ENCODE measurements around the gene CAMK2G.

CAMK2G gene

DNA sequence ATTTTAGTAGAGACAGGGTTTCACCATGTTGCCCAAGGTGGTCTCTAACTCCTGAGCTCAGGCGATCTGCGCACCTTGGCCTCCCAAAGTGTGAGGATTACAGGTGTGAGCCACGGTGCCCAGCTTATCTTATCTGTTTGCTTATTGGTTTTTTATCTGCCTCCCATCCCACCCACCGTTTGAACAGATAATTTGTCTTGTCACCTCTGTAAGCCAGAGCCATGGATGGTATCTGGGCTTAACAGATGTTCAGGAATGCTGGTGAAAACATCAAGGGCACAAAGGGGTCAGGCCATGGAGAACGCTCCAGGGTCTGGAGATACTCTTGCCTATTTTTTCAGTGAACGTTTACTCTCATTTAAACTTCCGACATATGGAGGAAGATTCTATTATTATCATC is 51.0 kb downstream of the CAMK2G start:
- TF ChIP-seq, protein P1, sequence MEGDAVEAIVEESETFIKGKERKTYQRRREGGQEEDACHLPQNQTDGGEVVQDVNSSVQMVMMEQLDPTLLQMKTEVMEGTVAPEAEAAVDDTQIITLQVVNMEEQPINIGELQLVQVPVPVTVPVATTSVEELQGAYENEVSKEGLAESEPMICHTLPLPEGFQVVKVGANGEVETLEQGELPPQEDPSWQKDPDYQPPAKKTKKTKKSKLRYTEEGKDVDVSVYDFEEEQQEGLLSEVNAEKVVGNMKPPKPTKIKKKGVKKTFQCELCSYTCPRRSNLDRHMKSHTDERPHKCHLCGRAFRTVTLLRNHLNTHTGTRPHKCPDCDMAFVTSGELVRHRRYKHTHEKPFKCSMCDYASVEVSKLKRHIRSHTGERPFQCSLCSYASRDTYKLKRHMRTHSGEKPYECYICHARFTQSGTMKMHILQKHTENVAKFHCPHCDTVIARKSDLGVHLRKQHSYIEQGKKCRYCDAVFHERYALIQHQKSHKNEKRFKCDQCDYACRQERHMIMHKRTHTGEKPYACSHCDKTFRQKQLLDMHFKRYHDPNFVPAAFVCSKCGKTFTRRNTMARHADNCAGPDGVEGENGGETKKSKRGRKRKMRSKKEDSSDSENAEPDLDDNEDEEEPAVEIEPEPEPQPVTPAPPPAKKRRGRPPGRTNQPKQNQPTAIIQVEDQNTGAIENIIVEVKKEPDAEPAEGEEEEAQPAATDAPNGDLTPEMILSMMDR (IDR thresholded peaks at IDR 0.05; ENCODE audit: borderline replicate concordance, insufficient read depth, low read depth, low read length): no peak
- H3K4me3 ChIP-seq (ENCODE audit: low read depth, low read length): no peak overlapping the region

DNA sequence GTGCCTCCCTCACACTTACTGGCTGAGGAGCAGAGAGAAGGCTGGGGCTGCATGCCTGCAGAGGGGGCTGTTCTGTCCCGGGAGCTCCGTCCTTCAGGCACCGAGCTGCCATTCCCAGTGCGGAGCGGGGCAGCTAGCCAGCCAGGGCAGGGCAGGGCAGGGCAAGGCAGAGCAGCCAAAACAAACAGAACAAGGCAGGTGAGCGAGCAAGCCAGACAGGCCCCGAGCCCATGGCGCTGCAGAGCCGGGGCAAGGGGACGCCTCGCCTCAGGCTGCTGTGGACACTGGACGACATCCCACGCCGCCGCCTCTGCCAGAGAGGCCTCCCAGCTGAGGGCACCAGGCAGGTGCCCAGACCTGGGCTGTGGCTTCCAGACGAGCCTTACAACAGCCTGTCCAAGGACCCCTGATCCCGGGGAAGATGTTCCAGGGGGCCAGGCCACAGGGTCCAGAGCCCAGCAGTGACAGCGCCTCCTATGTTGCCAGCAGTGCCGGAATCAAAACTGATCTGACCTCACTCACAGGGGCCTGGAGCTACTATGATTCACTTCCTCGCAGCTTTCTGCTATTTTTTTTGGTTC is 54.8 kb downstream of the CAMK2G start:
- H3K4me3 ChIP-seq (ENCODE audit: low read depth, low read length): no peak overlapping the region
- TF ChIP-seq, protein P1 (IDR thresholded peaks at IDR 0.05; ENCODE audit: borderline replicate concordance, insufficient read depth, low read depth, low read length): no peak

DNA sequence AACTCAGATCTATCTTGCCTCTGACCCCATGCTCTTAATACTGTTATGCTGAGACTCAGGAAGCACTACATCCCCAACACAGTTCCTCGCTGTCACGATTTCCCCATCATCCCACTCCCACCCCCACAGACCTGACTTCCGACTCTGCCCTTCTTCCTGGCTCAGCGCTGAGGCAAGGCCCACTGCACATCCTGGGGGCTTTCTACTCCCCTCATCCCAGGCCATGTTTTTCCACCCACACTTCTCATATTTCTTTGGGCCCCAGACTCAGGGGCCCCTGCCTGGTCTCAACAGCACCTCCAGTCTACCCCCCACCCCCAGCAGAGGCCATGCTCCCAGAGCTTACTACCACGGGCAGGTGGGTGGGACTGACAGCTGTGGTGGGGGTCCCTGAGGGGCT is 55.3 kb downstream of the CAMK2G start:
- H3K4me3 ChIP-seq (ENCODE audit: low read depth, low read length): no peak overlapping the region
- TF ChIP-seq, protein P1 (IDR thresholded peaks at IDR 0.05; ENCODE audit: borderline replicate concordance, insufficient read depth, low read depth, low read length): no peak

DNA sequence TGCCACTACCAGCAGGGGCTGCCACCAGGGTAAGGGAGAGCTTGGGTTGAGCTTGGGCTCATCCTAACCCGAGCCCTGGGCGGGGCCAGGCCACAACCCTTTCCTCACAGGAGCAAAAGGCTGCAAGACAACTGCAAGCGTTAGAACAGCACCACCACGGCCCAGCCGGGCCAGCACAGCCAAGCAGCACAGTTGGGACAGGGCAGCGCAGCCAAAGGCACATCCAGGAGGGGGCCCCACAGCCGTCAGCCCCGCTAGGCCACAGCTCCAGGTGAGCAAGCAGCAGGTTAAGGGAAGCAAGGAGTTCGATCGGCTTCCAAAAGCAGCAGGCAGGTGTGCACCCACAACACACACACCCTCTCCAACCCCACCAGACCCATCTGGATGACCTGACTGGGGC is 56.0 kb downstream of the CAMK2G start:
- H3K4me3 ChIP-seq (ENCODE audit: low read depth, low read length): no peak overlapping the region
- TF ChIP-seq, protein P1 (IDR thresholded peaks at IDR 0.05; ENCODE audit: borderline replicate concordance, insufficient read depth, low read depth, low read length): no peak

DNA sequence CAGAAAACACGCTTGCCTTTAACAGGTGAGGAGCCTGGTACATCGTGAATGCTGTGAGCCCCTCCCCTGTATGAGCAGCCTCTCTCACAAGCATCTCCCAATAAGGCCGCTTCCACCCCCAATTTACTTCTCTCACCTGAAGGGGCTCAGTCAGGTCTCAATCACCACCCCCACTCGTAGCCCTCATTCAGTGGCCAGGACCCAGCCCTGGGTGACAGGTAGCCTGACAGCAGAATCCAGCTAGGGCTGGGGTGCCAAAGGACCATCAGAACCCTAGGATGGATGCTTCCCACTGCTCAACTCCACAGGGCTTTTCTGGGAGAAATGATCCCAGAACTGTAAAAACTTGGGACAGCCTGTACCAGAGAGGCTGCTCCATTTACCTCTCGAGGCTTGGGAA is 56.5 kb downstream of the CAMK2G start:
- no peak overlapping the region for H3K4me3 ChIP-seq (ENCODE audit: low read depth, low read length)
- TF ChIP-seq, protein P1 (IDR thresholded peaks at IDR 0.05; ENCODE audit: borderline replicate concordance, insufficient read depth, low read depth, low read length): no peak

DNA sequence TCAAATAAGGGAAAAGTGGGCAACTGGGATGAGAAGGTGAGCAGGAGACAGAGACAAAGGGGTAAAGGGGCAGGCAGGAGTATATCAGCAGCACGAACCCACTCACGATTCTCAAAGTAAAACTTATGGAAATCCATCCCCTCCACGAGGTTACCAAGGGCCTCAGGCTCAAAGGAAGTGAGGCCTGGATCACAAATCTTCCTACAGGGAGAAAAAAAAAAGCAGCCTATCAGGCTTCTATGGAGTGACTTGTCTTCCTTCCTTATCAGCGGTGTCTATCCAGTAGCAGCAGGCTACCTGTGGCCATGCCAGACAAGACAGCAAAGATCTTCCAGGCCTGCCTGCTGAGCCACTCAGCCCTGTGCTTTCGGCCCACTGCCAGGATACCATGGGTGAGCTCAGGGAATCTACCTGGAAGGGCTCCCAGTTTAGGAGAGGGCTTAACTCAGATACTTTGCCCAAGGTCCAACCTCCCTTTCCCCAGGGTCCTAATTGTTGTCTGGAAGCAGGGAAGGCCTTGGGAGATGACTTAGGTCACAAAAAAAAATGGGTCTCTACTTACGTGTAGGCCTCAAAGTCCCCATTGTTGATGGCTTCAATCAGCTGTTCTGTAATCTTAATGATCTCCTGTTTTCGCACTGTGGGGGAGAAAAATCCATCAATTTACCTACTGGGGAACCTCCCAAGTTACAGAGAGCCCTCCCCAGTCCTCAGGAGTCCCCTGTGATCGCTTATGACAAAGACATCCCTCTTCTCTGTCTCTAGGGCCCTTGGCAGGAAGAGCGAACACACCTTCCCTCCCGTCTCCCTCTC is 57.2 kb downstream of the CAMK2G start:
- TF ChIP-seq, protein P1 (IDR thresholded peaks at IDR 0.05; ENCODE audit: borderline replicate concordance, insufficient read depth, low read depth, low read length): no peak

DNA sequence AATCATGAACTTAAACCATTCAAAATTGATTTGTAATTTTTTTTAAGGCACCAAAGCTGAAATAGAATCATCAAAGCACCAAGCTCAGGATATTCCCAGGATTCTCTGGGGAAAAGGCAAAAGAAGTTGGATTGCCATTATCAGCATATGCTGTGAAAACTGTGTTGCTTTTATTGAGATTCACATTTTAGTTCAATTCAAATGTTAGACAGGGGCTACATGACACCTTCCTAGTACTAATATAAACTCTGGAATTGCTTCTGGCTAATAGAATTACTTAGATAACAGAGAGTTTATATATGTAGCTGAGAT is 58.7 kb downstream of the CAMK2G start:
- no peak overlapping the region for H3K4me3 ChIP-seq (ENCODE audit: low read depth, low read length)
- TF ChIP-seq, protein P1 (IDR thresholded peaks at IDR 0.05; ENCODE audit: borderline replicate concordance, insufficient read depth, low read depth, low read length): no peak

More for the DNA sequence above, 57.2 kb downstream of the CAMK2G start:
- no peak overlapping the region for H3K4me3 ChIP-seq (ENCODE audit: low read depth, low read length)
